HG03558 (cell line): ENCODE measurements around the gene HERC5.
"Not testable (repeated sequence)": the region's sequence is repeated elsewhere in the genome, so short reads cannot be mapped to it uniquely, and the experiment has no call there.

Experiments
- ATAC-seq: cut with Tn5 transposase; IDR thresholded peaks from one replicate; pipeline ENCODE4 v1.9.1; 2021; ENCODE audit warnings: moderate number of reproducible peaks; ENCODE audit not compliant: unreplicated experiment; ENCODE audit errors: extremely low read depth

The HERC5 gene

GRCh38 chr4:88516746-88517145 lies 59.8 kb downstream of the HERC5 start:
- ATAC-seq: no peak

- ATAC-seq: no peak
Measured at GRCh38 chr4:88517825-88518224, 60.9 kb downstream of the HERC5 start.

- ATAC-seq: no peak
Measured at GRCh38 chr4:88518911-88519310, 62.0 kb downstream of the HERC5 start.

GRCh38 chr4:88522702-88523324 lies 65.9 kb downstream of the HERC5 start:
- no peak for ATAC-seq

- ATAC-seq: peak; percentile 68
Measured at GRCh38 chr4:88523325-88524129, 66.6 kb downstream of the HERC5 start, which contains the start of gene PYURF. Gene PYURF, minus strand, starts transcription at chr4:88523776. Its CDS starts 76 bp downstream, at chr4:88523700.

- no peak for ATAC-seq
Measured at GRCh38 chr4:88524171-88524570, 67.3 kb downstream of the HERC5 start.

GRCh38 chr4:88526221-88526815 lies 69.4 kb downstream of the HERC5 start:
- no peak for ATAC-seq

- no peak for ATAC-seq
Measured at GRCh38 chr4:88527787-88528186, 70.9 kb downstream of the HERC5 start.

- ATAC-seq: no peak
Measured at GRCh38 chr4:88528861-88529260, 71.9 kb downstream of the HERC5 start.

- no peak for ATAC-seq
Measured at GRCh38 chr4:88531549-88531948, 74.6 kb downstream of the HERC5 start.

GRCh38 chr4:88533088-88533790 lies 76.3 kb downstream of the HERC5 start:
- ATAC-seq: no peak

GRCh38 chr4:88533937-88534750 lies 77.2 kb downstream of the HERC5 start:
- ATAC-seq: no peak

- ATAC-seq: no peak
Measured at GRCh38 chr4:88535090-88535755, 78.3 kb downstream of the HERC5 start.

GRCh38 chr4:88537709-88538108 lies 80.8 kb downstream of the HERC5 start:
- no peak for ATAC-seq

GRCh38 chr4:88539322-88540068 lies 82.6 kb downstream of the HERC5 start:
- not testable (repeated sequence) for ATAC-seq

GRCh38 chr4:88549815-88550214 lies 92.9 kb downstream of the HERC5 start:
- no peak for ATAC-seq
